ENCODE data around the gene NHLH2. TPM values are rescaled to one million over a fixed set of nuclear protein-coding genes. Genes with fewer than 3 reads are reported as not detected.

Gene NHLH2
- not detected in 2 replicates for total RNA-seq (2022)
- not detected for Bru-seq, nascent RNA
- not detected for BruChase-seq, experiment 1, labeled RNA remaining after a 2-hour chase
- BruChase-seq, experiment 2, labeled RNA remaining after a 6-hour chase = not detected
- long read RNA-seq = 0 reads

GRCh38 chr1:115840605-115841460 is at the start of gene NHLH2:
Gene NHLH2, minus strand, starts transcription at chr1:115841126. Its CDS starts 2,754 bp downstream, at chr1:115838372.
- H3K4me1 Mint-ChIP-seq (ENCODE audit: low read depth, unreplicated experiment) = no peaks in the 10 kb centered on the region
- no peaks in the 10 kb centered on the region for H3K9me3 ChIP-seq
- intact Hi-C loops (cut with micrococcal nuclease; ENCODE audit: unreplicated experiment) = loop anchor here (10.0 kb wide), 1 partner anchor 64 kb away; no protein-coding TSS in a partner anchor
- no peak within 1 kb of the TSS for H3K4me3 Mint-ChIP-seq (ENCODE audit: unreplicated experiment)
- no peak for DNase-seq
- TF ChIP-seq, protein P1, sequence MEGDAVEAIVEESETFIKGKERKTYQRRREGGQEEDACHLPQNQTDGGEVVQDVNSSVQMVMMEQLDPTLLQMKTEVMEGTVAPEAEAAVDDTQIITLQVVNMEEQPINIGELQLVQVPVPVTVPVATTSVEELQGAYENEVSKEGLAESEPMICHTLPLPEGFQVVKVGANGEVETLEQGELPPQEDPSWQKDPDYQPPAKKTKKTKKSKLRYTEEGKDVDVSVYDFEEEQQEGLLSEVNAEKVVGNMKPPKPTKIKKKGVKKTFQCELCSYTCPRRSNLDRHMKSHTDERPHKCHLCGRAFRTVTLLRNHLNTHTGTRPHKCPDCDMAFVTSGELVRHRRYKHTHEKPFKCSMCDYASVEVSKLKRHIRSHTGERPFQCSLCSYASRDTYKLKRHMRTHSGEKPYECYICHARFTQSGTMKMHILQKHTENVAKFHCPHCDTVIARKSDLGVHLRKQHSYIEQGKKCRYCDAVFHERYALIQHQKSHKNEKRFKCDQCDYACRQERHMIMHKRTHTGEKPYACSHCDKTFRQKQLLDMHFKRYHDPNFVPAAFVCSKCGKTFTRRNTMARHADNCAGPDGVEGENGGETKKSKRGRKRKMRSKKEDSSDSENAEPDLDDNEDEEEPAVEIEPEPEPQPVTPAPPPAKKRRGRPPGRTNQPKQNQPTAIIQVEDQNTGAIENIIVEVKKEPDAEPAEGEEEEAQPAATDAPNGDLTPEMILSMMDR (IDR thresholded peaks at IDR 0.05; ENCODE audit: insufficient read depth in 1 of 2, low read depth in 1 of 2, low read length in 1 of 2, severe bottlenecking in 1 of 2, unreplicated experiment in 1 of 2) = no peak
- H3K4me1 ChIP-seq = no peaks in the 10 kb centered on the region
- no peaks in the 10 kb centered on the region for H3K36me3 ChIP-seq (ENCODE audit: control insufficient read depth, insufficient read depth, low read length)
- POLR2A ChIA-PET = interaction anchor here (0.6 kb wide), 1 partner anchor 15 kb away, joined by 3 read pairs; no protein-coding TSS in a partner anchor
- H3K27me3 ChIP-seq (replicated peaks; ENCODE audit: control insufficient read depth, insufficient read depth, low read length) = no peaks in the 10 kb centered on the region
- no TSS peak for BruUV-seq (replicated peaks)
- H3K4me3 ChIP-seq (ENCODE audit: low read depth, low read length) = no peak within 1 kb of the TSS
- peaks cover 4% of the 10 kb centered on the region for H3K36me3 Mint-ChIP-seq (ENCODE audit: insufficient read depth, unreplicated experiment)
- H3K27me3 Mint-ChIP-seq (ENCODE audit: insufficient read depth, unreplicated experiment) = peaks cover 8% of the 10 kb centered on the region
- H3K9me3 Mint-ChIP-seq (ENCODE audit: unreplicated experiment) = no peaks in the 10 kb centered on the region
- CTCF ChIA-PET = no interaction called here
- no peak within 1 kb of the TSS for H3K27ac Mint-ChIP-seq (ENCODE audit: unreplicated experiment)

- Histone ChIP-seq H3K4me3 (ENCODE audit: low read depth, low read length) (no peak overlapping the region), H3K4me1 (no peaks in the 10 kb centered on the region), H3K9me3 (no peaks in the 10 kb centered on the region), H3K27me3 (replicated peaks; ENCODE audit: control insufficient read depth, insufficient read depth, low read length) (no peaks in the 10 kb centered on the region), H3K36me3 (ENCODE audit: control insufficient read depth, insufficient read depth, low read length) (no peaks in the 10 kb centered on the region)
- no TSS peak for BruUV-seq (replicated peaks)
- CTCF ChIA-PET = no interaction called here
- no peak for DNase-seq
- no peaks in the 10 kb centered on the region for H3K9me3 Mint-ChIP-seq (ENCODE audit: unreplicated experiment)
- no peak overlapping the region for H3K27ac Mint-ChIP-seq (ENCODE audit: unreplicated experiment)
- H3K4me1 Mint-ChIP-seq (ENCODE audit: low read depth, unreplicated experiment) = no peaks in the 10 kb centered on the region
- peaks cover 7% of the 10 kb centered on the region for H3K27me3 Mint-ChIP-seq (ENCODE audit: insufficient read depth, unreplicated experiment)
- intact Hi-C loops (cut with micrococcal nuclease; ENCODE audit: unreplicated experiment) = no loop called here
- H3K4me3 Mint-ChIP-seq (ENCODE audit: unreplicated experiment) = no peak overlapping the region
- no peaks in the 10 kb centered on the region for H3K36me3 Mint-ChIP-seq (ENCODE audit: insufficient read depth, unreplicated experiment)
- POLR2A ChIA-PET = no interaction called here
- TF ChIP-seq, protein P1 (IDR thresholded peaks at IDR 0.05; ENCODE audit: insufficient read depth in 1 of 2, low read depth in 1 of 2, low read length in 1 of 2, severe bottlenecking in 1 of 2, unreplicated experiment in 1 of 2) = no peak
Observed at GRCh38 chr1:115890580-115890979, 49.7 kb upstream of the NHLH2 start.

DNA sequence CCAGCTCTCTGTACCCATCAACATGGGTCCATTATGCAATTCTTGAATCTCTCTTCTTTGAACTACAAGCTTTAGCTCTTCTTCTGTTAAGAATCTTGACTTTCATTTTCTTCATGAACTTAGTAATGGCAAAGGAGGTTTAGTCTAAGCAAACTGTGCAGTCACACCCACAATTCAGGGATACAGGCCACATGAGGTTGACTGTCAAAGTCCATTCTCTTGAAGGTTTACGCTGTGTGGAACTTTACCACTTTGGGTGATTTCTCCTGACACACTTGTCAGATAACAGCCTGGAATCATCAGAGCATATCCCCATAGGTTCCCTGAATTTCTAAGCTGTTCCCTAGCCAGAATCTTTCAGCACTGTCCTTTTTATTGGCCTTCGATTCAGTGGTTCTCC is 48.0 kb upstream of the NHLH2 start:
- Mint-ChIP-seq H3K9me3 (ENCODE audit: unreplicated experiment) (no peaks in the 10 kb centered on the region), H3K27me3 (ENCODE audit: insufficient read depth, unreplicated experiment) (peaks cover 7% of the 10 kb centered on the region), H3K4me1 (ENCODE audit: low read depth, unreplicated experiment) (no peaks in the 10 kb centered on the region), H3K27ac (ENCODE audit: unreplicated experiment) (no peak overlapping the region), H3K36me3 (ENCODE audit: insufficient read depth, unreplicated experiment) (no peaks in the 10 kb centered on the region), H3K4me3 (ENCODE audit: unreplicated experiment) (no peak overlapping the region)
- BruUV-seq (replicated peaks) = no TSS peak
- no peak overlapping the region for H3K4me3 ChIP-seq (ENCODE audit: low read depth, low read length)
- ChIA-PET CTCF (no interaction called here), POLR2A (no interaction called here)
- no peak for DNase-seq
- intact Hi-C loops (cut with micrococcal nuclease; ENCODE audit: unreplicated experiment) = loop anchor here (5.0 kb wide), 1 partner anchor 82 kb away; no protein-coding TSS in a partner anchor
- H3K36me3 ChIP-seq (ENCODE audit: control insufficient read depth, insufficient read depth, low read length) = no peaks in the 10 kb centered on the region
- TF ChIP-seq, protein P1 (IDR thresholded peaks at IDR 0.05; ENCODE audit: insufficient read depth in 1 of 2, low read depth in 1 of 2, low read length in 1 of 2, severe bottlenecking in 1 of 2, unreplicated experiment in 1 of 2) = no peak
- no peaks in the 10 kb centered on the region for H3K9me3 ChIP-seq
- no peaks in the 10 kb centered on the region for H3K27me3 ChIP-seq (replicated peaks; ENCODE audit: control insufficient read depth, insufficient read depth, low read length)
- H3K4me1 ChIP-seq = no peaks in the 10 kb centered on the region

Data from Caco-2 (cell line).